WTC11 (cell line): ENCODE results near the gene OR52E2. TPM values are rescaled to one million over a fixed set of nuclear protein-coding genes. Genes with fewer than 3 reads are reported as not detected.

ENCODE experiments used
- ESRRA ChIP-seq: sonication (generic); formaldehyde crosslinking; IDR thresholded peaks from 2 replicates; pipeline ENCODE4 v1.8.1; 2022; ENCODE audit warnings: mild to moderate bottlenecking, missing genetic modification reagents, borderline replicate concordance
- total RNA-seq: library from RNA; stranded (reverse); gene quantifications from 3 replicates; pipeline ENCODE4 v1.2.3, GENCODE V29; 2021

OR52E2 gene
- total RNA-seq, 1 experiment from 2014 or later: not detected

GRCh38 chr11:5011254-5011653 lies 48.2 kb downstream of the OR52E2 start (continued):
- TF ChIP-seq ESRRA: no peak

Other genes with a start within 250 kb of the OR52E2 start
- gene OR51F2, start 238.3 kb downstream of the OR52E2 start, total RNA-seq: not detected in 3 replicates
- gene OR51S1, start 210.4 kb downstream of the OR52E2 start, total RNA-seq: not detected in 3 replicates
- gene OR51T1, start 177.7 kb downstream of the OR52E2 start, total RNA-seq: not detected in 3 replicates
- not detected in 3 replicates for gene OR51A7, start 155.8 kb downstream of the OR52E2 start, total RNA-seq
- gene OR51G2, start 140.3 kb downstream of the OR52E2 start, total RNA-seq: not detected in 3 replicates
- not detected in 3 replicates for gene OR51G1, start 135.3 kb downstream of the OR52E2 start, total RNA-seq
- not detected in 3 replicates for gene OR51A4, start 112.0 kb downstream of the OR52E2 start, total RNA-seq
- gene OR51A2, start 103.9 kb downstream of the OR52E2 start, total RNA-seq: not detected in 3 replicates
- not detected in 3 replicates for gene OR51L1, start 64.8 kb downstream of the OR52E2 start, total RNA-seq
- gene OR52J3, start 13.1 kb downstream of the OR52E2 start, total RNA-seq: not detected in 3 replicates
- not detected in 3 replicates for gene OR52E1, start 9.9 kb upstream of the OR52E2 start, total RNA-seq
- 0.07 to 0.11 TPM in 2 of 3 replicates, not detected in the other for gene OR52A5, start 78.7 kb upstream of the OR52E2 start, total RNA-seq
- 3.7 to 5.4 TPM (median 4.4 TPM) in 3 replicates for gene OR52A1, start 95.1 kb upstream of the OR52E2 start, total RNA-seq
- gene OR51V1, start 141.1 kb upstream of the OR52E2 start, total RNA-seq: not detected in 3 replicates
- 0.34 TPM in 1 of 3 replicates, not detected in the others for gene HBB, start 167.4 kb upstream of the OR52E2 start, total RNA-seq
- gene HBD, start 174.9 kb upstream of the OR52E2 start, total RNA-seq: not detected in 3 replicates
- 1.5 to 3.4 TPM (median 2.7 TPM) in 3 replicates for gene HBG1, start 190.2 kb upstream of the OR52E2 start, total RNA-seq
- 5.1 to 8.7 TPM (median 6.5 TPM) in 3 replicates for gene HBG2, start 195.2 kb upstream of the OR52E2 start, total RNA-seq
- 1.5 to 3.1 TPM (median 1.7 TPM) in 3 replicates for gene HBE1, start 210.3 kb upstream of the OR52E2 start, total RNA-seq
- not detected in 3 replicates for gene OR51B4, start 242.3 kb upstream of the OR52E2 start, total RNA-seq